Aorta (tissue), 5 donors: ENCODE measurements around the gene ABCC9. TPM values are rescaled to one million over a fixed set of nuclear protein-coding genes. Genes with fewer than 3 reads are reported as not detected.
A peak's percentile ranks its signal among the peaks of the same experiment; 100 is the strongest.

Source experiments
- ATAC-seq: fragments of 200-7000 bp; cut with Tn5 transposase; one replicate; pipeline ENCODE4 v1.9.1; 2022; ENCODE audit warnings: moderate library complexity; ENCODE audit not compliant: low FRiP score
- DNase-seq, 2 donors: peaks; one replicate each; pipeline ENCODE4 v3.0.0-alpha.2; 2020
- H3K27ac ChIP-seq, 2 donors: one replicate each; pipeline ENCODE4 v1.5.1; 2013; ENCODE audit warnings: low read length in 2 of 2, mild to moderate bottlenecking in 2 of 2, moderate library complexity in 2 of 2, control low read depth in 1 of 2, inconsistent platforms in 1 of 2, low read depth in 1 of 2
- H3K27me3 ChIP-seq, 2 donors: one replicate each; pipeline ENCODE4 v1.6.1; 2013; ENCODE audit warnings: control low read depth in 1 of 2, low read length in 1 of 2, mild to moderate bottlenecking in 1 of 2, moderate library complexity in 1 of 2; ENCODE audit not compliant: insufficient read depth in 2 of 2, control insufficient read depth in 1 of 2
- H3K36me3 ChIP-seq, 2 donors: one replicate each; pipeline ENCODE4 v1.6.1; 2013; ENCODE audit warnings: control low read depth in 1 of 2, low read length in 1 of 2, mild to moderate bottlenecking in 1 of 2; ENCODE audit not compliant: insufficient read depth in 2 of 2, control insufficient read depth in 1 of 2
- H3K4me1 ChIP-seq, 2 donors: one replicate each; pipeline ENCODE4 v1.6.1; 2013; ENCODE audit warnings: low read length in 2 of 2, control low read depth in 1 of 2, mild to moderate bottlenecking in 1 of 2, moderate library complexity in 1 of 2; ENCODE audit not compliant: insufficient read depth in 2 of 2, control insufficient read depth in 1 of 2
- H3K4me3 ChIP-seq, 2 donors: one replicate each; pipeline ENCODE4 v1.5.1; 2013; ENCODE audit warnings: low read length in 2 of 2, control low read depth in 1 of 2, mild to moderate bottlenecking in 1 of 2
- H3K9me3 ChIP-seq: one replicate; pipeline ENCODE4 v1.6.1; 2013; ENCODE audit warnings: mild to moderate bottlenecking, low read length; ENCODE audit not compliant: control insufficient read depth
- WGBS, 2 donors: extraction: QIAGEN DNeasy Blood & Tissue Kit; methylation state at CpG; one replicate each; pipeline ENCODE4 v1.1.7; 2013; 5-methylcytosine and 5-hydroxymethylcytosine counted together
- intact Hi-C, 2 donors: fragments of 100-400 bp; cut with DNase I; formaldehyde crosslinking; loops; one replicate each; pipeline versions ENCODE4 v1.14.2 to v1.15.0; 2022
- polyA plus RNA-seq, 2 donors: library from polyadenylated mRNA; stranded (reverse); fragments of 200-250 nt; gene quantifications; one replicate each; pipeline ENCODE4 v1.2.3, GENCODE V29; 2013
- total RNA-seq, 2 donors: library from RNA; stranded (reverse); fragmentation: NEBNext Ultra II Directional; extraction: Animal tissue kit (Norgen Biotek cat#: 25700); gene quantifications; one replicate each; pipeline ENCODE4 v1.2.1, GENCODE V29; 2021
- donor health status: healthy with polysubstance abuse.
- donor health status: Bipolar disorder and iron deficiency.
- donor health status: DM: no; HTN: no; CAD: no.
- donor health status: DM: no; HTN: no; CAD: no.
- donor health status: DM: yes; HTN: yes; CAD: no.

ABCC9 gene
- total and polyA plus RNA-seq, 4 donors, result 0.69 to 157 (median 24.5) TPM

DNA sequence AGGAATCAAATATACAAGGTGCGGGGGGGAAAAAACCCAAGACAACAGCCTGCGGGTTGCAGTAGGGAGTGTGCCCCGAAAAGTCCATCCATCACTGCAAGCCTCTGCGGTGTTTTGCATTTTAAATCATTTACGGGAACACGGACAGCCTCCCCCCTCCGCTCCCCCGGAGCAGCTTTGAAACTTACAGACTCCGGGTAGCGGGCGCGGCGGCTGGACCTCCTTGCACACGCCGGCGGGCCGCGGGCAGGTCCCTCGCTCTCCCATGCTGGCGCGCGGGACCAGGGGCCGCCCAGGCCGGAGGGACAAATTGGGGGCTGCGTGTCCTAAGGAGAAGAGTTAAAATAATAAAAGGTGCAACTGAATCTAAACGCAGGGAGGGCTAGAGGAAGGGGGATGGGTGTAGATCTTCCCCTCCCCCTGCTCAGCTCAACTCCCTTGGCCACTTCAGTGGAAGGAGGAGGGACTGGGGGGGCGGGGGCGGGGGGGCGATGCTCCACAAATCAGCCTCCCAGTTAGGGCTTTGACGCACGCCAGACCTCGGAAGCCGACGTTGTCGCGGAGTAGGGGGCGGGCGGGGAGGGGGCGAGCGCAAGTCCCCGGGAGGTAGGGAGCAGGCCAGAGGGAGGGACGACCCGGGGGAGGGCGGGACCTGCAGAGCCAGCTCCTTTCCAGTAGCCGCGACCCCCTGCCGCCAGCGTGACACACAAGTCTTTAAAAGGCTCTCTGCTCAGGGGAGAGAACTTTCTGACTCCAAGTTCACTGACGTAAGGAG, 166.7 kb downstream of the ABCC9 start, which contains the start of gene KCNJ8:
KCNJ8 (minus strand) TSS at position 349 of the 775 bp plus-strand sequence. CDS start 1,090 bp downstream, outside the sequence.
- peaks cover 0 to 2% of the 10 kb centered on the region in 2 donors for H3K4me1 ChIP-seq
- H3K9me3 ChIP-seq, result no peaks in the 10 kb centered on the region
- H3K27ac ChIP-seq, result peak within 1 kb of the TSS; percentile 58 to 59
- peak; percentile 86 to 93 for DNase-seq
- ATAC-seq, result peak; percentile 90
- WGBS, 2 donors, result 1% methylated on average over 42 to 49 of the region's 49 CpGs
- H3K36me3 ChIP-seq, result no peaks in the 10 kb centered on the region
- intact Hi-C loops, result loop anchor here (5.0 to 10.0 kb wide), 4 partner anchors 48 to 168 kb away; partner anchors contain the start of gene ABCC9 (in 1 of the 2)
- H3K27me3 ChIP-seq, result no peaks in the 10 kb centered on the region
- H3K4me3 ChIP-seq, result peak within 1 kb of the TSS; percentile 80 to 98

DNA sequence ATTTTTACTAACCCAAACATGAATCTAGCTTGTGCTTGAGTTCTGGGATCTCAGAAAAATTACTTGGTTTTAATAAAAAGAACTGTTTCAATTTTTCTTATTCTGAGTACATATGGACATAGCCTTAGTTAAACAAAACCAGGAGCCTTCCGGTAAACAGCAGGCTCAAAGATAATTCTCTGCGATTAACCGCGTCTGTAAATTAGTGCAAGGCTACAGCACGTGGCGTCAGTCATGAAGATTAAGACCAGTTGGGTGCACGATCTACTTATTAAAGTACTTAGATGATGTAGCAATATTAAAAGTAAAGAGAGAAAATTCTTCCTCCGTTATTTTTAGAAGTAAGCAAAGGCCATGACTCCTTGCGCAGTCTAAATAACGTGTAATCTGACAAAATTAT, 167.4 kb downstream of the ABCC9 start:
- Histone ChIP-seq H3K27ac (no peak overlapping the region), H3K4me1 (peaks cover 0 to 2% of the 10 kb centered on the region in 2 donors), H3K4me3 (peak overlapping the region; percentile 6 to 80), H3K9me3 (no peaks in the 10 kb centered on the region), H3K27me3 (no peaks in the 10 kb centered on the region), H3K36me3 (no peaks in the 10 kb centered on the region)
- DNase-seq, result no peak
- intact Hi-C loops, result loop anchor here (5.0 to 10.0 kb wide), 3 partner anchors 48 to 111 kb away; no protein-coding TSS in a partner anchor
- 11 to 18% methylated on average over 10 of the region's 10 CpGs for WGBS, 2 donors
- ATAC-seq, result no peak

DNA sequence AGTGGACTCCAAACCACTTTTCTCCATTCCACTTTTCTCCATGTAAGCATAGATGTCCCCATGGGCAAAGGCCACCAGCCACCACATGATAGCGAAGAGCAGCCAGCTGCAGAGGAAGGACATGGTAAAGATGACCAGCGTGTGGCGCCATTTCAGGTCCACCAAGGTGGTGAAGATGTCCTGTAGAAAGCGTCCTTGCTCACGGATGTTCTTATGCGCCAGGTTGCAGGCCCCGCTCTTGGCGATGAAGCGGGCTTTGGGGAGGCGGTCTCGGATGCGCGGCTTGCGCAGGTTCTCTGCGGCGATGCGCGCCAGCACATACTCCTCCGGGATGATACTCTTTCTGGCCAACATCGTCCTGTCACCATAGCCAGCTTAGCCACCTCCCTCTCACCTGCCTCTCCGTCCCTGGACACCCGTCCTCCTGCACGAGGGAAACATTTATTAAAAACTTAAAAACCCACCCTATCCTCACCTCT, 167.9 kb downstream of the ABCC9 start:
- Histone ChIP-seq H3K27me3 (no peaks in the 10 kb centered on the region), H3K4me3 (peak overlapping the region in 1 of 2 donors; percentile 6), H3K4me1 (peaks cover 0 to 2% of the 10 kb centered on the region in 2 donors), H3K27ac (peak overlapping the region in 1 of 2 donors; percentile 58), H3K36me3 (peaks cover 0 to 3% of the 10 kb centered on the region in 2 donors), H3K9me3 (no peaks in the 10 kb centered on the region)
- WGBS, 2 donors, result 54% methylated on average over 23 of the region's 23 CpGs
- peak; percentile 46 to 74 for DNase-seq
- ATAC-seq, result peak; percentile 10
- intact Hi-C loops, result loop anchor here (5.0 to 10.0 kb wide), 3 partner anchors 49 to 111 kb away; no protein-coding TSS in a partner anchor

DNA sequence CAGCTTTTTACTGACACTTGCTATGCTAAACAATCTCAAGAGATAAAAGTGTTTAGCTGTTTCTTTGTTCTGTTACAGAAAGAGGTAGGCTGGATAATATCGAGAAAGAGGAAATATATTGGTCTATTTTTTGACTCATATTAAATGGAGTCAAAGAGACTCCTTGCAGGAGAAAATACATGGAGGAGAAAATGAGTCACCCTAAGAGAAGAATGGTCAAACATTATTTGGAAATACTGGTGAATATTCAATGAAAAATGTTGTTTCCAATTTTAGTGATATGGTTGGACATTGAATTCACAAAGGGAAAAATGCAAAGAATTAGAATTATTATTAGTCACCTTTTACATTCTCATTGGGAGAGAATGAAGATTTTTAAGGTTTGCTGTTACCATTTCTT, 169.9 kb downstream of the ABCC9 start:
- H3K4me1 ChIP-seq, result peaks cover 0 to 2% of the 10 kb centered on the region in 2 donors
- intact Hi-C loops, result loop anchor here (5.0 to 10.0 kb wide), 3 partner anchors 47 to 113 kb away; no protein-coding TSS in a partner anchor
- DNase-seq (no peak), ATAC-seq (no peak)
- H3K27ac ChIP-seq, result no peak overlapping the region
- no peaks in the 10 kb centered on the region for H3K27me3 ChIP-seq
- H3K4me3 ChIP-seq, result no peak overlapping the region
- no peaks in the 10 kb centered on the region for H3K9me3 ChIP-seq
- 29 to 36% methylated on average over 1 of the region's 1 CpG for WGBS, 2 donors
- H3K36me3 ChIP-seq, result peaks cover 0 to 3% of the 10 kb centered on the region in 2 donors

DNA sequence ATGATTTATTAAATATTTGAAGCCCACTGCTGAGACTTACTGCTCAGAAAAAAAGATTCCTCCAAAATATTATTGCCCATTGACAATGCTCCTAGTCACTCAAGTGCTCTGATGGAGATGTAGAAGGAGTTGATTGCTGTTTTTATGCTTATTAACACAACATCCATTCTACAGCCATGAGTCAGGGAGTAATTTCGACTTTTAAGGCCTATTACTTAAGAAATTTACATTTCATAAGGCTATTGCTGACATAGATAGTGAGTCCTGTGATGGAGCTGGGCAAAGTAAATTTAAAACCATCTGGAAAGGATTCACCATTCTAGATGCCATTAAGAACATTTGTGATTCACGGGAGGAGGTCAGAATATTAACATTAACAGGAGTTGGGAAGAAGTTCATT, 171.9 kb downstream of the ABCC9 start:
- no peak overlapping the region for H3K27ac ChIP-seq
- no peaks in the 10 kb centered on the region for H3K9me3 ChIP-seq
- peaks cover 2 to 8% of the 10 kb centered on the region in 2 donors for H3K36me3 ChIP-seq
- DNase-seq (no peak), ATAC-seq (no peak)
- H3K27me3 ChIP-seq, result no peaks in the 10 kb centered on the region
- intact Hi-C loops, result no loop called here
- no peak overlapping the region for H3K4me3 ChIP-seq
- 86 to 92% methylated on average over 2 of the region's 2 CpGs for WGBS, 2 donors
- peaks cover 0 to 2% of the 10 kb centered on the region in 2 donors for H3K4me1 ChIP-seq

DNA sequence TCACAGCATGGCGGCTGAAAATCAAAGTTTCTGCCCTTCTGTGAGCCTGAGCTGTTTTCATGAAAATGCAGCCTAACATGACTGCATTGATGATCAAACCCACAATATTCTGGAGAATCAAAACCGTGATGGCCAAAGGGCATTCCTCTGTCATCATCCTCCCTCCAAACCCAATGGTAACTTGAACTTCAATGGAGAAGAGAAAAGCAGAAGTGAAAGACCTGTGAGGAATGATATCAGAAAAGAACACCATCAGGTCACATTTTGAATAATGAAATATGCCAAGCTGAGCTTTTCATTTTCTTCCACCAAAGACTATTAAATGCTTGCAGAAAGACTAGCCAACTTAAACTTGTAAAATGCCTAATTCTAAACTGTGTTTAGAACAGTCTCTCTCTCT, 174.8 kb downstream of the ABCC9 start:
- H3K27me3 ChIP-seq, result no peaks in the 10 kb centered on the region
- H3K4me3 ChIP-seq, result no peak overlapping the region
- WGBS, 2 donors, result 90 to 92% methylated on average over 2 of the region's 2 CpGs
- peaks cover 2 to 8% of the 10 kb centered on the region in 2 donors for H3K36me3 ChIP-seq
- no peaks in the 10 kb centered on the region for H3K9me3 ChIP-seq
- no peaks in the 10 kb centered on the region for H3K4me1 ChIP-seq
- DNase-seq (no peak), ATAC-seq (no peak)
- H3K27ac ChIP-seq, result no peak overlapping the region
- intact Hi-C loops, result no loop called here

DNA sequence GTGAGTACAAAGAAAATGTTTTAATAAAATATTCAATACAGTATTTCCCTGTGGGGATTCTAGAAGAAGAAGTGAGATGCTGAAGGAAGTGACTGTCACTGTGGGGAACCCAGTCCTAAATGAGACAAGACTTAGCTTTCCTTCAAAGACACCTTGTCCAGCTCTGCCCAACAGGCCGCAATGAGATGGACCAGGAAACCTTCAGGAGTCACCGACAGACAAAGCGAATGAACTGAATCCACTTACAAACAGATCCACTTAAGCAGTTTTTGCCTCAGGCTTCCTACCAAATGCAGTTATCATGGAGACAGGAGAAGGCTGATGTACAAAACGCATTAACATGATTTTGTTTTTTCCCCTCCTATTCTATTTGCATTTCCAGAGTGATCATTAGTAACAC, 176.3 kb downstream of the ABCC9 start:
- H3K27me3 ChIP-seq, result no peaks in the 10 kb centered on the region
- H3K36me3 ChIP-seq, result peaks cover 2 to 8% of the 10 kb centered on the region in 2 donors
- intact Hi-C loops, result no loop called here
- H3K27ac ChIP-seq, result no peak overlapping the region
- H3K9me3 ChIP-seq, result no peaks in the 10 kb centered on the region
- DNase-seq (no peak), ATAC-seq (no peak)
- WGBS, 2 donors, result 95 to 97% methylated on average over 4 of the region's 4 CpGs
- H3K4me3 ChIP-seq, result no peak overlapping the region
- no peaks in the 10 kb centered on the region for H3K4me1 ChIP-seq

DNA sequence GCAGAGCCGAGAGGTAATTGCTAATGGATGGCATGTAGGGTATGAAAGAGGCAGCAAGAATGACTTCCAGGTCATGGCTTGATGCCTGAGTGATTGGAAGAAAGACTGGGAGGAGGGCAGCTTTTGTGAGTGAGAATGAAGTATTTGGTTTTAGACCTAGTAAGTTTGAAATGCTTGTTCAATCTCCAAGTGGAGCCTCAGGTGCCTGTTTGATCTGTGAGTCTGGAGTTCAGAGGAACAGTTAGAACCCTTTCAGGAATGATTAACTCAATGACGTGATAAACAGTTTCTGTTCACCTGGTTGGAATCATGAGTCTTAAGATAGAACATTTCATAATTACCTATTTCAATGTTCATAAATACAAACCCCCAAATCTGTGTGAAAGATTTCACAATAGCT, 177.2 kb downstream of the ABCC9 start:
- no peak for DNase-seq
- H3K9me3 ChIP-seq, result no peaks in the 10 kb centered on the region
- WGBS, 2 donors, result 84 to 91% methylated on average over 2 of the region's 2 CpGs
- H3K27me3 ChIP-seq, result no peaks in the 10 kb centered on the region
- no peak overlapping the region for H3K4me3 ChIP-seq
- no peak for ATAC-seq
- peaks cover 2 to 8% of the 10 kb centered on the region in 2 donors for H3K36me3 ChIP-seq
- H3K4me1 ChIP-seq, result no peaks in the 10 kb centered on the region
- no peak overlapping the region for H3K27ac ChIP-seq
- intact Hi-C loops, result no loop called here
